Keratinocyte (primary cell): ENCODE data around the gene KCNF1. TPM values are rescaled to one million over a fixed set of nuclear protein-coding genes. Genes with fewer than 3 reads are reported as not detected.

Source experiments
- DNase-seq: peaks from one replicate; pipeline ENCODE4 v3.0.0-alpha.2; 2011; ENCODE audit warnings: low read depth, missing footprints, low spot score
- FAIRE-seq: peaks from 2 replicates; lab custom pipeline; 2011; peaks lifted over from hg19 to GRCh38; lab: Jason Lieb, UNC
- H2AFZ ChIP-seq: 2 replicates; pipeline ENCODE4 v1.6.0; 2012; ENCODE audit warnings: low read length, control low read depth, inconsistent platforms; ENCODE audit not compliant: control insufficient read depth
- H3K27ac ChIP-seq: 2 replicates; pipeline ENCODE4 v1.5.1; 2011; ENCODE audit warnings: low read length; ENCODE audit not compliant: control insufficient read depth, insufficient read depth
- H3K27me3 ChIP-seq: 3 replicates; pipeline ENCODE4 v1.6.0; 2011; ENCODE audit warnings: low read length; ENCODE audit not compliant: control insufficient read depth, insufficient read depth; ENCODE audit errors: extremely low read depth
- H3K36me3 ChIP-seq, 2 experiments: 2 replicates in 1 of 2; 3 replicates in 1 of 2; pipeline ENCODE4 v1.5.1; 2011; ENCODE audit warnings: low read length in 2 of 2, mild to moderate bottlenecking in 1 of 2; ENCODE audit not compliant: control insufficient read depth in 2 of 2, insufficient read depth in 2 of 2; ENCODE audit errors: extremely low read depth in 1 of 2
- H3K4me1 ChIP-seq: 3 replicates; pipeline ENCODE4 v1.5.1; 2011; ENCODE audit warnings: low read length; ENCODE audit not compliant: control insufficient read depth, insufficient read depth; ENCODE audit errors: extremely low read depth
- H3K4me2 ChIP-seq: 3 replicates; pipeline ENCODE4 v1.6.0; 2011; ENCODE audit warnings: low read depth, low read length; ENCODE audit not compliant: control insufficient read depth, insufficient read depth; ENCODE audit errors: extremely low read depth
- H3K4me3 ChIP-seq, 3 experiments: fragments of 200-600 bp in 1 of 3; sonication (generic) in 1 of 3; 2 replicates in 2 of 3; 3 replicates in 1 of 3; pipeline ENCODE4 v1.5.1; 2011 to 2016; ENCODE audit warnings: low read length in 3 of 3, mild to moderate bottlenecking in 3 of 3, control low read depth in 2 of 3, inconsistent platforms in 1 of 3, low read depth in 1 of 3, mixed read lengths in 1 of 3, mixed run types in 1 of 3, moderate library complexity in 1 of 3; ENCODE audit not compliant: control insufficient read depth in 2 of 3, insufficient read depth in 2 of 3; ENCODE audit errors: extremely low read depth in 1 of 3
- H3K79me2 ChIP-seq: 2 replicates; pipeline ENCODE4 v1.6.0; 2012; ENCODE audit warnings: low read length; ENCODE audit not compliant: control insufficient read depth, insufficient read depth
- H3K9ac ChIP-seq: 3 replicates; pipeline ENCODE4 v1.6.0; 2011; ENCODE audit warnings: low read length; ENCODE audit not compliant: control insufficient read depth, insufficient read depth; ENCODE audit errors: extremely low read depth
- H3K9me1 ChIP-seq: 3 replicates; pipeline ENCODE4 v1.6.0; 2011; ENCODE audit warnings: low read length; ENCODE audit not compliant: control insufficient read depth, insufficient read depth; ENCODE audit errors: extremely low read depth
- H3K9me3 ChIP-seq: 2 replicates; pipeline ENCODE4 v1.5.1; 2012; ENCODE audit warnings: low read depth, low read length; ENCODE audit not compliant: control insufficient read depth
- H4K20me1 ChIP-seq: 3 replicates; pipeline ENCODE4 v1.6.0; 2011; ENCODE audit warnings: low read length; ENCODE audit not compliant: control insufficient read depth, insufficient read depth; ENCODE audit errors: extremely low read depth
- EZH2 ChIP-seq: IDR thresholded peaks from one replicate; pipeline ENCODE4 v1.6.1; 2012; ENCODE audit warnings: inconsistent platforms, mild to moderate bottlenecking, low read length, moderate library complexity
- dilution Hi-C: fragments of 300-500 bp; cut with MboI; formaldehyde crosslinking; loops from one replicate; pipeline ENCODE4 v1.7.0; 2020; ENCODE audit warnings: low sequenced_read_pairs; ENCODE audit not compliant: extremely low pct_ligation_motif_present
- polyA plus RNA-seq, 5 experiments: library from polyadenylated mRNA; depleted of rRNA in 3 of 5; stranded (reverse) in 3 of 5; stranded (forward) in 1 of 5; unstranded in 1 of 5; fragments of >200 nt; gene quantifications; 1 replicate in 1 of 5; 2 replicates in 3 of 5; 3 replicates in 1 of 5; pipeline versions ENCODE4 v1.2.1 to v1.2.3, GENCODE V29; 2011 to 2012; ENCODE audit warnings: missing spikeins in 2 of 5, low read depth in 1 of 5, low replicate concordance in 1 of 5
- TF ChIP-seq, protein P1 (sequence below), 3 experiments: IDR thresholded peaks in 1 of 3; conservative IDR thresholded peaks in 1 of 3; optimal IDR thresholded peaks in 1 of 3; 2 replicates in 2 of 3; 3 replicates in 1 of 3; pipeline versions ENCODE3 to v1.5.1; 2011; ENCODE audit warnings: low read length in 3 of 3, mild to moderate bottlenecking in 3 of 3, moderate library complexity in 2 of 3, control low read depth in 1 of 3, inconsistent platforms in 1 of 3; ENCODE audit not compliant: insufficient read depth in 2 of 3; ENCODE audit errors: extremely low read depth in 1 of 3

Gene KCNF1
- polyA plus RNA-seq, 1 donor (not counting 4 experiments of a cell fraction or from before 2014, with no cell fraction given), result 0.05 TPM

DNA sequence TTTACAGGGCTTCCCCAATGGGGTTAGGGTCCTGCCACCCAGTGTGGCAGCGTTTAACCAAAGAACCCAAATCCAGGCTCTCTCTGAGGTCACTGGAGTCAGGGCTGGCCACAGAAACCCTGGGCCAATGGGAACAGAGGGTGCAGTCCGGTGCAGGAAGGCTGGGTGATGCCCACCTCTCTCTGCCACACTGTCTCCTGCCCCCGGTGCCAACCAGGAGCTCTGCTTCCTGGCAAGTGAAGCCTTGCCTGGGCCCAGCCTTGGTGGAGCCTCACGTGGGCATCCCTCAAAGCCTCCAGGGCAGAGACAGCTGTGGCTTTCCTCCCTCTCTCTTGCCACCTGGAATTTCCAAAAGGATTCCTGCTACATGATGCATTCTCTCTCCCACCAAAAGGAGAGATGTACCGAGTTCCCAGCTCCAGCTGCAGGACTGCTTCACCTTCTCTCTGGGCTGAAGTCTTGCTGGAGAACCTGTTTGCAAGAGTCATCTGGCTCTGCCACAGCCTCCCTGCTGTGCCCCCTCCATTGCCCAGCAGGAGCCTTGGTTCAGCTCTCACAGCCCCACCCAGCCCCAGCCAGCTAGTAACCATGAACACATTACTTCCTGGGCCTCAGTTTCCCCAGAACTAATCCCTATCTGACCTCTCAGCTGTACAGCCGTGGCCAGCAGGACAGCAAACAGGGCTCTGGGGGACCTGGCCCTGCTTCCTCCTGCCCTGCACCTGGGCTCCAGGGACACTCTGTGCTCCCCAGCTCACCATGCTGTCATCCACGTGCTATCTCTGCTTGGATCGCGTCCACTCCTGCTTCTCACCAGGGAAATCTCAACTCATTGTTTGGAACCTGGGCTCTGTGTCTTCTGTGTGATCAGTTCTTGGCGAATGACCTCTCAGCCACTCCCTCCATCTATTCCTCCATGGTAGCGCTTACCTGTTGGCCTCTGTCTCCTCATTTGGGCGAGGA is 43.4 kb downstream of the KCNF1 start:
- Histone ChIP-seq H3K4me3 (no peak overlapping the region), H3K27me3 (no peaks in the 10 kb centered on the region), H3K4me2 (peak overlapping the region; percentile 10), H3K4me1 (peaks cover 10% of the 10 kb centered on the region), H4K20me1 (no peaks in the 10 kb centered on the region), H2AFZ (no peak overlapping the region), H3K36me3 (no peaks in the 10 kb centered on the region), H3K27ac (peak overlapping the region; percentile 31), H3K79me2 (no peaks in the 10 kb centered on the region), H3K9ac (no peak overlapping the region), H3K9me1 (no peaks in the 10 kb centered on the region), H3K9me3 (no peaks in the 10 kb centered on the region)
- FAIRE-seq (peak; percentile 75), DNase-seq (peak; percentile 69)
- TF ChIP-seq, protein P1, sequence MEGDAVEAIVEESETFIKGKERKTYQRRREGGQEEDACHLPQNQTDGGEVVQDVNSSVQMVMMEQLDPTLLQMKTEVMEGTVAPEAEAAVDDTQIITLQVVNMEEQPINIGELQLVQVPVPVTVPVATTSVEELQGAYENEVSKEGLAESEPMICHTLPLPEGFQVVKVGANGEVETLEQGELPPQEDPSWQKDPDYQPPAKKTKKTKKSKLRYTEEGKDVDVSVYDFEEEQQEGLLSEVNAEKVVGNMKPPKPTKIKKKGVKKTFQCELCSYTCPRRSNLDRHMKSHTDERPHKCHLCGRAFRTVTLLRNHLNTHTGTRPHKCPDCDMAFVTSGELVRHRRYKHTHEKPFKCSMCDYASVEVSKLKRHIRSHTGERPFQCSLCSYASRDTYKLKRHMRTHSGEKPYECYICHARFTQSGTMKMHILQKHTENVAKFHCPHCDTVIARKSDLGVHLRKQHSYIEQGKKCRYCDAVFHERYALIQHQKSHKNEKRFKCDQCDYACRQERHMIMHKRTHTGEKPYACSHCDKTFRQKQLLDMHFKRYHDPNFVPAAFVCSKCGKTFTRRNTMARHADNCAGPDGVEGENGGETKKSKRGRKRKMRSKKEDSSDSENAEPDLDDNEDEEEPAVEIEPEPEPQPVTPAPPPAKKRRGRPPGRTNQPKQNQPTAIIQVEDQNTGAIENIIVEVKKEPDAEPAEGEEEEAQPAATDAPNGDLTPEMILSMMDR (optimal IDR thresholded peaks at IDR 0.05 in 1 of 3, IDR thresholded peaks at IDR 0.05 in 1 of 3, conservative IDR thresholded peaks at IDR 0.05 in 1 of 3; ENCODE audit: extremely low read depth in 1 of 3, insufficient read depth in 2 of 3, low read length in 3 of 3), result no peak
- TF ChIP-seq EZH2, result no peak
- dilution Hi-C loops, result no loop called here

DNA sequence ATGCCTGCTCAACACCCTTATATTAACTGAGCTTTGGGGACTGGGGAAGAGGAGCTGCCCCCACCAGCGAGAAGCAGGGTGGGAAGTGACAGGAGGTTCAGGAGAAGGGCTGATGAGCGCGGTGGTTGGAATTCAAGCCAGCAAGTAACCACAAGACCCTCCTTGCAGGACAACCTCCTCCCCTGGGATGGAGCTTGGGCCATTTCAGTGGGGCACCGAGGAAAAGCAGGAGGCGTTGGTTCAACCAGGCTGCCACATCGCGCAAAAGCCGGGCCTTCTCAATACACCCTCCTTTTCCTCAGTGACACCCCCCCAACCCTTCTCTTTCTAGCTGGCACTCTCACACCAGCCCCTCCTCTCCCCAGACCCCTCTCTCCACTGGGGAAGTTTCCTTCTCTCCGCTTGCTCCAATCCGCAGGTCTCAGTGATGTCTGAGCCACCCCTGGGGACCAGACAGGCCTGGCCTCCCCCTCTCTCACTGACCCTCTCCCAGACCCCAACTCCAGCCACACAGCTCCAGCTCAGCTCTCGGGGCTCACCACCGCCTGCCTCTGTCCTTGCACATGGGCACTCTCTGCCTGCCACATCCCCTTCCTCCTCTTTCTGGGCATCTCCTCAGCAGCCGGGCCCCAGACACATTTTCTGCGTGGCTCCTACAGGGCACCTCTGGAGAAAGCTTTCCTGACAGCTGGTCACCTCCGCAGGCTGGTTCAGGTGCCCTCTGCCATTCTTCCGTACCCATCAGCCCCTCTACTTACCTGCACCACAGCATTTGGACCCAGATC is 44.5 kb downstream of the KCNF1 start:
- Histone ChIP-seq H3K36me3 (no peaks in the 10 kb centered on the region), H3K27me3 (no peaks in the 10 kb centered on the region), H4K20me1 (no peaks in the 10 kb centered on the region), H3K79me2 (no peaks in the 10 kb centered on the region), H3K27ac (no peak overlapping the region), H2AFZ (no peak overlapping the region), H3K4me3 (no peak overlapping the region), H3K9me3 (no peaks in the 10 kb centered on the region), H3K9ac (no peak overlapping the region), H3K9me1 (no peaks in the 10 kb centered on the region), H3K4me1 (peaks cover 10% of the 10 kb centered on the region), H3K4me2 (no peak overlapping the region)
- FAIRE-seq, result no peak
- no peak for DNase-seq
- TF ChIP-seq, protein P1 (optimal IDR thresholded peaks at IDR 0.05 in 1 of 3, IDR thresholded peaks at IDR 0.05 in 1 of 3, conservative IDR thresholded peaks at IDR 0.05 in 1 of 3; ENCODE audit: extremely low read depth in 1 of 3, insufficient read depth in 2 of 3, low read length in 3 of 3), result no peak
- TF ChIP-seq EZH2, result no peak
- dilution Hi-C loops, result no loop called here
